ENCODE measurements around the gene OR2J1.
A peak's percentile ranks its signal among the peaks of the same experiment; 100 is the strongest.

The OR2J1 gene

DNA sequence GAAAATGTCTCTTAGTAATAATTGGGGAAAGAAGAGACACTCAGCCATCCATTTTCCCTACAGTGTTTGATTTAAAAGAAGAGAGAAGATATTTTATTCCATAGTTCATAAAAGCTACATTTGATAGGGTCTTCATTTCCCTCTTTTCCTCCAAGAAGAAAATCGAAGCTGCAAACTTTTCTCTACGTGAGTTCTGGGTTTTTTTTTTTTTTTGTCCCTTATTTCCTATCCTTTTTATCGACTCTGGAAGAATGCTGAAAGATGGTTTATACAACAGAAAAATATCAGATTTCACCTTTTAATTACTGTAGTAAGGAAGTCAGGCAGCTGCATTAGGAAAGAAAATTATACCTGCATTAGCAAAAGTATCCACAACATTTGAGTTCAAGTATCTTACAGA lies at the start of gene OR2J1:
OR2J1 (plus strand) TSS at position 301 of the 400 bp plus-strand sequence. CDS start 1,453 bp downstream, outside the sequence.
- H3K27ac ChIP-seq = no peak within 1 kb of the TSS
- TF ChIP-seq CTCF (IDR thresholded peaks at IDR 0.05) = no peak
- no peak for TF ChIP-seq ZFX (IDR thresholded peaks at IDR 0.05; ENCODE audit: borderline replicate concordance)

GRCh38 chr6:29051680-29052079 lies 47.6 kb upstream of the OR2J1 start:
- no peak overlapping the region for H3K27ac ChIP-seq
- TF ChIP-seq ZFX (IDR thresholded peaks at IDR 0.05; ENCODE audit: borderline replicate concordance) (no peak), CTCF (IDR thresholded peaks at IDR 0.05) (no peak)

DNA sequence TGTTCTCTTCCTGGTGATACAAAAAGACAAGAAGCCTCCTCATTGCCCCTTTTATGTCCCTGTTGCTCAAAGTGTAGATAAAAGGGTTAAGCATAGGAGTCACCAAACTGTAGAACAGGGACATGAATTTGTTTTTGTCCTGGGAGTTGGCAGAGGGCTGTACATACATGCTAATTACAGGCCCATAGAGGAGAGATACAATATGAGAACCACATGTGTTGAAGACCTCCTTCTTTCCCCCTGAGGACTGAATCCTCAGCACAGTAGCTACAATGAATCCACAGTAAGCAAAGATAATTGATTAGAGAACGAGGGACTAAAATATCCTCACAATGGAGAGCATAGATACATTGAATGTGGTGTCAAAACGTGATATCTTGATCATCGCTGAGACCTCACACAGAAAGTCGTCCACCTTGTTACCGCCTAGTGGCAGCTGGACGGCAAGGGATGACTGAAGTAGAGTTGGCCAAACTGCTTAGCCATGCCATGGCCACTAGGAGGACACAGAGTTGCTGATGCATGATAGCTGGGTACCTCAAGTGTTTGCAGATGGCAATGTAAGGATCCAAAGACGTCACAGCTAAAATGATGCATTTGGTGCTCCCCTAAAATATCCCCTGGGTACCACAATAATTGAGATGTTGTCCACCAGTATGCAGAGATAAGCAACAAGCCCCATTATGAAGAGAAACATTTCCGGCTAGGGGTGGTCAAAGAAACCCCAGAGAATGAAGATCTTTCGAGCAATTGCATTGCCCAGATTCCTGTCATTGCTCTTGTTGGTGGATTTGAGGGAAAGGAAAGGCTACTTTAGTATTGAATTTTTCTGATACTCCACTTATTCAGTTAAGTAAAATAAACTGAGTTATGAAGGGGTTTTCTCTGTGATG lies 27.2 kb upstream of the OR2J1 start:
- no peak overlapping the region for H3K27ac ChIP-seq
- TF ChIP-seq CTCF (IDR thresholded peaks at IDR 0.05) = peak; percentile 78
- TF ChIP-seq ZFX (IDR thresholded peaks at IDR 0.05; ENCODE audit: borderline replicate concordance) = no peak

GRCh38 chr6:29079203-29079602 lies 20.1 kb upstream of the OR2J1 start:
- no peak for TF ChIP-seq ZFX (IDR thresholded peaks at IDR 0.05; ENCODE audit: borderline replicate concordance)
- no peak for TF ChIP-seq CTCF (IDR thresholded peaks at IDR 0.05)

DNA sequence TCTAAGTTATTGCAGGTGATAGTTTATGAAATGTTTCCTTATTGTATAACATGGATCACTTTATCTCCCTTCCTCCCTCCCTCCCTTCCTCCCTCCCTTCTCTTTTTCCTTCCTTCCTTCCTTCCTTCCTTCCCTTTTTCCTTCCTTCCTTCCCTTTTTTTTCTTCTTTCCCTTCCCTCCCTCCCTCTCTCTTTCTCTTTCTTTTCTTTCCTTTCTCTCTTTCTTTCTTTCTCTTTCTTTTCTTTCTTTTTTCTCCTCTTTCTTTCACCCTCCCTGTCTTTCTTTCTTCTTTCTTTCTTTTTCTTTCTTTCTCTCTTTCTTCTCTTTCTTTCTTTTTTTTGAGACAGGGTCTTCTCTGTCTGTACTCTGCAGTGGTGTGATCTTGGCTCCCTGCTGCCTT lies 18.0 kb upstream of the OR2J1 start:
- TF ChIP-seq CTCF (IDR thresholded peaks at IDR 0.05) = no peak
- TF ChIP-seq ZFX (IDR thresholded peaks at IDR 0.05; ENCODE audit: borderline replicate concordance) = no peak
- H3K27ac ChIP-seq = no peak overlapping the region

More at GRCh38 chr6:29079203-29079602, 20.1 kb upstream of the OR2J1 start:
- no peak overlapping the region for H3K27ac ChIP-seq

GRCh38 chr6:29082457-29082856 lies 16.8 kb upstream of the OR2J1 start:
- no peak overlapping the region for H3K27ac ChIP-seq
- TF ChIP-seq CTCF (IDR thresholded peaks at IDR 0.05) (no peak), ZFX (IDR thresholded peaks at IDR 0.05; ENCODE audit: borderline replicate concordance) (no peak)

DNA sequence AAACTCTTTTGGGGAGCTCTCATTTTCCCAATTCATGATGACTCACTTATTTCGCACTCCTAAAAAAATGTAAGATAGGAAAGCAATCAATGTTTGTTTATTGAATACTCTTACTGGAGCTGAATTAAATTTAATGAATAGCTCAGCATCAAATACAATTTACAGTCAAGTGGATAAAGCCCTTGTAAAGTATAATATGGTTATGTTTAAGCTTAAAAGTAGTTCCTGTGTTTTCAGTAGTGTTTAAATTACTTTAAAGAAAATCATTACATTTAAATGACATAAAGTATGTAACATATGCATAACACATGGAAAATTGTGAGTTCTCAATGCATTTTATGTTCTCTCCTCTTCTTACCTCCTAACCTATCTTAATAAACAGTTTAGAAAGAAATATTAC lies 12.1 kb upstream of the OR2J1 start, which contains the start of gene OR2B3:
OR2B3 (minus strand) TSS at position 101 of the 400 bp plus-strand sequence; CDS start at position 36, 65 bp downstream.
- H3K27ac ChIP-seq = no peak within 1 kb of the TSS
- TF ChIP-seq CTCF (IDR thresholded peaks at IDR 0.05) (no peak), ZFX (IDR thresholded peaks at IDR 0.05; ENCODE audit: borderline replicate concordance) (no peak)

Data from 22Rv1 (cell line).